Skeletal muscle cell (primary cell): ENCODE data around the gene ZNF513.
"Not testable (repeated sequence)": the region's sequence is repeated elsewhere in the genome, so short reads cannot be mapped to it uniquely, and the experiment has no call there.

Experiments
- DNase-seq: peaks from one replicate; pipeline ENCODE4 v3.0.0-alpha.2; 2010; ENCODE audit warnings: low read depth
- H3K4me3 ChIP-seq: 2 replicates; pipeline ENCODE4 v1.5.1; 2011; ENCODE audit warnings: low read depth, mild to moderate bottlenecking, control low read depth, low read length, moderate library complexity

Gene ZNF513, protein sequence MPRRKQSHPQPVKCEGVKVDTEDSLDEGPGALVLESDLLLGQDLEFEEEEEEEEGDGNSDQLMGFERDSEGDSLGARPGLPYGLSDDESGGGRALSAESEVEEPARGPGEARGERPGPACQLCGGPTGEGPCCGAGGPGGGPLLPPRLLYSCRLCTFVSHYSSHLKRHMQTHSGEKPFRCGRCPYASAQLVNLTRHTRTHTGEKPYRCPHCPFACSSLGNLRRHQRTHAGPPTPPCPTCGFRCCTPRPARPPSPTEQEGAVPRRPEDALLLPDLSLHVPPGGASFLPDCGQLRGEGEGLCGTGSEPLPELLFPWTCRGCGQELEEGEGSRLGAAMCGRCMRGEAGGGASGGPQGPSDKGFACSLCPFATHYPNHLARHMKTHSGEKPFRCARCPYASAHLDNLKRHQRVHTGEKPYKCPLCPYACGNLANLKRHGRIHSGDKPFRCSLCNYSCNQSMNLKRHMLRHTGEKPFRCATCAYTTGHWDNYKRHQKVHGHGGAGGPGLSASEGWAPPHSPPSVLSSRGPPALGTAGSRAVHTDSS

GRCh38 chr2:27380626-27381545 lies at the start of gene ZNF513:
TSS of gene ZNF513 (minus strand) at chr2:27380734. CDS start at chr2:27380526, 208 bp downstream.
- H3K4me3 ChIP-seq, result peak within 1 kb of the TSS; percentile 82
- DNase-seq, result peak; percentile 86

DNA sequence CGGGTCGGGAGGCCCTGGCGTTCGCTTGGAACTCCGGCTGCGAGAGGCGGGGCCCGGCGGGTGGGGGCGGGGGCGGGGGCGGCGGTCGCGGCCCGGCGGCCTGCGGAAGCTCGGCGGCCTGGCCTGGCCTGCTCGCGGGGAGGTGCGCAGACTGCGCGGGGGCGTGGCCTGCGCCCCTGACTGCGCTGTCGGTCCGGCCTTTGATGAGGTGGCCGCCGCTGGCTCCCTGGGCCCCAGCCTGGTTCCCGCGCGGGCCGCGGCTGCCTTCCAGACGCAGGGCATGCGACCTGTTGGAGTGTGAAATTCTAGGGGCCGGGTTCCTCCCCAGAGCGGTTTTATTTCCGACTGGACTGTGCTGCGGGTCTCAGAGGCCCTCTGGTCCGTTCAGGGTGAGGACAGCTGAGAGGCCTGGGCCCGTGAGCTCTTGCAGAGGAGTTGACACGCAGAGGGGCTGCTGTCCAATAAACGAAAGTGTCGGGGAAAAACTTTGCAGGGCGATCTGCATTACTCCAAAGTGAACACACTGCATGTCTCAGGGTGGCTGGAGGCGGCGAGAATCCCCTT lies 48.5 kb upstream of the ZNF513 start:
- peak overlapping the region; percentile 84 for H3K4me3 ChIP-seq
- DNase-seq, result peak; percentile 60

DNA sequence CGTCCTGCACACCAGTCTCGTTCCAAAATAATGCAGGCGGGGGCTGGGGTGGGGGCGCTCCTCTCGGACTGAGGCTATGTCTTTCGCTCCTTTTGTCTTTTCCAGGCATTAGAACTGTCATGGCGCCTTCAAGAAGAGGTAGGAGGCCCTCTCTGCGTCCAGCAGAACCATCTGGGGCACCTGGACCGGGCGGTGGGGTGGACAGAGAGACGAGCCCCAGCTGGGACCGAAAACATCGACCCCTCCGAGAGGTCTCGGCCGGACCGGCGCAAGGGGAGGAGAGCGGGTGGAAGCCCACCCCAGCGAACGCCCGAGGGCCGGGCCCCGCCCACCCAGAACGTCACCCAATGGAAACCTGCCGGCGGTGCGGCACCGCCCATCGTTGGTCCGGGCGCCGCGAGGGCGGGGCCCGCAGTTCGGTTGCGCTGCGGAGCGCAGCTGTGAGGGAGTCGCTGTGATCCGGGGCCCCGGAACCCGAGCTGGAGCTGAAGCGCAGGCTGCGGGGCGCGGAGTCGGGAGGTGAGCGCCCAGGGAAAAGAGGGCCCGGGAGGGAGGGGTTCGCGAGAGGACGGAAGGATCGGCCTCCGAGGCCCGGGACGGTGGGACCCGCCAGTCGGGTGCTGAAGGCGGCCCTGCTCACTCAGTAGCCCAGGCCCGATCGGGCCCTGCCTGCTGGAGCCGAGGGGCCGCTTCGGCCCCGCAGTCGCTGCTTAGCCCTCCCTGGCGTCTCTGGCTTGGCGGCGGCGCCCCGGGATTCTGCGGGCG lies 47.9 kb upstream of the ZNF513 start, which contains the start of gene NRBP1:
Gene NRBP1 (plus strand): TSS at position 419 of the 765 bp plus-strand sequence. CDS start 4,643 bp downstream, outside the sequence.
- peak; percentile 60 for DNase-seq
- peak within 1 kb of the TSS; percentile 84 for H3K4me3 ChIP-seq

DNA sequence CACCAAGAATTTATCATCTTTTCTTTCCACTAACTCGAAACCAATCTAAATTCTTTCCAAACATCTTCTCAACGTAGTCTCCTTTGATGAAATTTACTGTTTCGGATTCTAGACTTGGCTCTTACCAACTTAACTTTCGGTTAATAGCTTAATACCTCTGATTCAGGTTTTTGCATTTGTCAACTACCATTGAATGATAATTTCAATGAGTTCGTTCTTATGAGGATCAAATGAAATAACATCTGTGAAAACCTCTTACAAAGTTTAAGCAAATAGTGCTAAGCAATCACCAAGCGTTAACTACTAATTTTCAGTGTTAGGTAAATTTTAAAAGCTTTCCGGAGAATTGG lies 47.3 kb upstream of the ZNF513 start:
- no peak for DNase-seq
- H3K4me3 ChIP-seq, result peak overlapping the region; percentile 84

DNA sequence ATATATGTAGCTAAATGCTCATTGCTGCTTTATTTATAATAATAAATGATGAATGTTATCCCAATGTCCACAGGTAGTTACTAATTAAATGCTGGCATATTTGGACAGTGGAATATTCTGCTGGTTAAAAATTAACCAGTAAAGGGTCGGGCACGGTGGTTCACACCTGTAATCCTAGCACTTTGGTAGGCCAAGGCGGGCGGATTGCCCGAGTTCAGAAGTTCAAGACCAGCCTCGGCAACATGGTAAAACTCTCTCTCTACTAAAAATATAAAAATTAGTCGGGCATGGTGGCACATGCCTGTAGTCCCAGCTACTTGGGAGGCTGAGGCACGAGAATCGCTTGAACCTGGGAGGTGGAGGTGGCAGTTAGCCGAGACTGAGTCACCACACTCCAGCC lies 44.5 kb upstream of the ZNF513 start:
- DNase-seq, H3K4me3 ChIP-seq: not testable (repeated sequence)

DNA sequence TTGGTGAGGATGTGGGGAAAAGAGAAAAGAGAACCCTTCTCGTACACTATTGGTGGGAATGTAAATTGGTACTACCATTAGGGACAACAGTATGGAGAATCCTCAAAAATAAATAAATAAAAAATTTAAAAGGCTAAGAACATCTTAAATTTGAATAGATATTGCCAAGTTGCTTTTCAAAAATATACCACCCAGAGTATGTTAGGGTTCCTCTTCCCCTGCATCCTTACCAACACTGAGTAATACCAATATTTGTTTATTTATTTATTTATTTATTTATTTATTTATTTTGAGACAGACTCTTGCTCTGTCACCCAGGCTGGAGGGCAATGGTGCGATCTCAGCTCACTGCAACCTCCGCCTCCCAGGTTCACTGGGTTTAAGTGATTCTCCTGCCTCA lies 42.4 kb upstream of the ZNF513 start:
- H3K4me3 ChIP-seq, result no peak overlapping the region
- DNase-seq, result no peak

- H3K4me3 ChIP-seq, result no peak overlapping the region
- DNase-seq, result no peak
Observed at GRCh38 chr2:27421660-27422250, 41.2 kb upstream of the ZNF513 start.

DNA sequence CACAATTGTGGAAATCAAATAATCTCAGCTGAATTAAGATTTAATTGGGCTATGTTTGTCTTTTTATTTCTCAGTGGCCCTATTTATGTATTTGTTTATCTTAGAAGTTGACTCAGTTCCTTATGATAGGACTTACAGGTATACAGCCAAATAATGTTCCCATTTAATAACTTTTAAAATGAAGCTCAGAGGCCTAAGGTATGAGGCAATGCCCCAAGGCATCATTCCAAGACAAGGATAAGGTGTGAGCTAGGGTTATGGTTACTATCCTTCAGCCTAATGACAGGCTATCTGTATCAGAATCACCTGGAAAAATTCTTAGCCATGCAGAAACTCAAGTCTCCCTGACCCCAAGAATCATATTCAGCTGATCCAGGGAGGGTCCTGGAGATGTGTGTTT lies 40.5 kb upstream of the ZNF513 start:
- DNase-seq, result no peak
- H3K4me3 ChIP-seq, result no peak overlapping the region

- DNase-seq, result no peak
- no peak overlapping the region for H3K4me3 ChIP-seq
Observed at GRCh38 chr2:27416151-27416550, 35.6 kb upstream of the ZNF513 start.

DNA sequence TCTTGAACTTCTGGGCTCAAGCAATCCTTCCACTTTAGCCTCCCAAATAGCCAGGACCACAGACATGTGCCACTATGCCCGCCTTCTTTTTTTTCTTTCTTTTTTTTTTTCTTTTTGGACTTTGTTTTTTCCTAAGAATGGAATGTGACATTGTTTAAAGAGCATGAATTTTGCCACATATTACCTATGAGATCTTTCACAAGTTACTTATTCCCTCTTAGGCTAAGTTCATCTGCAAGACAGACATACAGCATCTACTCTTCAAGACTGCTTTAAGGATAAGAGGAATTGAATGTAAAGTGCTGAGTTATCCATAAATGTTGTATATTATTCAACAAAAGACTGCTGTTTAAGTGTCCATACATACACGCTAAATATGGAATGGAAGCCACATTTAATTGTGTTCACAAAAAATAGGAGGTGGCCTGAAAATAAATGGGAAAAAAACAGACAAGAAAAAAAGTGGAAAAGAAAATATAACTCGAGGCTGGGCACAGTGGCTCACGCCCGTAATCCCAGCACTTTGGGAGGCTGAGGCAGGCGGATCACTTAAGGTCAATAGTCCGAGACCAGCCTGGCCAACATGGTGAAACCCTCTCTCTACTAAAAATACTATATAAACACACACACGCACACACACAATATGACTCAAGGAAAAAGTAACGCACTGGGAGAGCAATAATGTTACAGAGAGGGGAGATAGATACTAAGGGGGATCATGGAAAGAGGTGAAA lies 32.1 kb upstream of the ZNF513 start:
- DNase-seq, result no peak
- no peak overlapping the region for H3K4me3 ChIP-seq

GRCh38 chr2:27409321-27410073 lies 29.0 kb upstream of the ZNF513 start, which contains the start of gene PPM1G:
TSS of gene PPM1G (minus strand) at chr2:27409591. CDS start at chr2:27409422, 169 bp downstream.
- peak within 1 kb of the TSS; percentile 99 for H3K4me3 ChIP-seq
- DNase-seq, result peak; percentile 68

GRCh38 chr2:27408601-27409320 lies 28.2 kb upstream of the ZNF513 start:
- H3K4me3 ChIP-seq, result peak overlapping the region; percentile 99
- DNase-seq, result no peak

- no peak for DNase-seq
- peak overlapping the region; percentile 99 for H3K4me3 ChIP-seq
Observed at GRCh38 chr2:27407798-27408491, 27.4 kb upstream of the ZNF513 start.

DNA sequence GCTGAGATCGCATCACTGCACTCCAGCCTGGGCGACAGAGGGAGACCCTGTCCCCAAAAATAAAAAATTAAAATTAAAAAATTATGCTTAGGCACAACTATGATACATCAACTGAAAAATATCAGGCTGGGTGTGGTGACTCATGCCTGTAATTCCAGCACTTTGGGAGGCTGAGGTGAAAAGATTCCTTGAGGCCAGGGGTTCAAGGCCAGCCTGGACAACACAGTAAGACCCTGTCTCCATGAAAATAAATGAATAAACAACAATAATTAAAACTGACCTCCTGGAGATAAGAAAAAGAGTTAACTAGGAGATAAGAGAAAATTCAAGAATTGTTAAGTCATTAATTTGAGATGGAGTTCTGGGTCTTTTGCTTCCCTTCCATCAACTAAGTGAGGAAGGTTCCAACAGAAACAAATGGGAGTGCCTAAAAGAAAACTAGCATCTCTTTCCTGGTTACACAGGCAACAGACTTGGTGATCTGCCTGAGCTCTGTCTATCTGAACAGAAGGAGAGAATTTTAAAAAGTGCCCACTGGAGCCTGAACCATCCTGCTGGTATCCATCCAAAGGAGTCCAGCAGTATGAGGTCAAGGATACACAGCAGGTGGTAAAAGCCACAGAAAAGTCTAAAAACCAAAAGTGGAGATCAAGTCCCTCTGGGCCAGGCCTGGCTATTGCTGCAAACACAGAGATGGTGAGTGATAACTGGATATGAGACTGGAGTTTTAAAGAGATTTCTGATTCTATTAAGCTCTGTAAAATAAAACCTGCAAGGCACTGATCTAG lies 20.0 kb upstream of the ZNF513 start:
- no peak for DNase-seq
- H3K4me3 ChIP-seq, result no peak overlapping the region

DNA sequence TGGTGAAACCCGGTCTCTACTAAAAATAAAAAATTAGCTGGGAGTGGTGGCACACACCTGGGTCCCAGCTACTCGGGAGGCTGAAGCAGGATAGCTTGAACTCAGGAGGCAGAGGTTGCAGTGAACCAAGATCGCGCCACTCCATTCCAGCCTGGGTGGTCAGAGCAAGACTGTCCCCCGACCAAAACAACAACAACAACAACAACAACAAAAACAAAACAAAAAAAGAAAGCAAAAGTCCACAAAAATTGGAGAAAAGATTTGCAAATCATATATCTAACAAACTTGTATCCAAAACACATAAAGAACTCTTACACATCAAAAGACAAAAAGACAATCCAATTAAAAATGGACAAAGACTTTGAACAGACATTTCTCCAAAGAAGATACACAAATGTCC lies 18.4 kb upstream of the ZNF513 start:
- no peak overlapping the region for H3K4me3 ChIP-seq
- no peak for DNase-seq
